Large intestine (tissue), 3 donors: Measurements from ENCODE around the gene SIRPG. TPM values are rescaled to one million over a fixed set of nuclear protein-coding genes. Genes with fewer than 3 reads are reported as not detected.

Experiments used
- DNase-seq, 2 donors: peaks; one replicate each; pipeline versions ENCODE4 v3.0.0 to v3.0.0-alpha.2; 2013
- H3K27ac ChIP-seq: one replicate; pipeline ENCODE4 v1.5.1; 2013; ENCODE audit warnings: low read length
- H3K27me3 ChIP-seq: 2 replicates; pipeline ENCODE4 v1.6.1; 2013; ENCODE audit warnings: low read length; ENCODE audit not compliant: control insufficient read depth, insufficient read depth
- H3K36me3 ChIP-seq: 2 replicates; pipeline ENCODE4 v1.6.1; 2013; ENCODE audit warnings: low read length; ENCODE audit not compliant: control insufficient read depth, insufficient read depth
- H3K4me1 ChIP-seq: one replicate; pipeline ENCODE4 v1.6.1; 2013; ENCODE audit warnings: low read length; ENCODE audit not compliant: control insufficient read depth, insufficient read depth
- H3K4me3 ChIP-seq: one replicate; pipeline ENCODE4 v1.5.1; 2013; ENCODE audit warnings: low read length
- H3K9me3 ChIP-seq: one replicate; pipeline ENCODE4 v1.6.1; 2013; ENCODE audit warnings: mild to moderate bottlenecking, low read depth, low read length, moderate library complexity; ENCODE audit not compliant: control insufficient read depth
- WGBS: methylation state at CpG from one replicate; pipeline ENCODE4 v1.1.5; 2013; ENCODE audit warnings: low lambda C conversion rate; ENCODE audit not compliant: insufficient coverage; 5-methylcytosine and 5-hydroxymethylcytosine counted together
- polyA plus RNA-seq: library from polyadenylated mRNA; unstranded; fragments of 120-200 nt; gene quantifications from one replicate; pipeline ENCODE4 v1.2.1, GENCODE V29; 2013

The SIRPG gene
- polyA plus RNA-seq, 1 donor: 0.94 TPM

- no peaks in the 10 kb centered on the region for H3K36me3 ChIP-seq
- H3K27ac ChIP-seq: no peak overlapping the region
- H3K4me1 ChIP-seq: no peaks in the 10 kb centered on the region
- no peak overlapping the region for H3K4me3 ChIP-seq
- no peaks in the 10 kb centered on the region for H3K9me3 ChIP-seq
- H3K27me3 ChIP-seq: no peaks in the 10 kb centered on the region
- no CpG with 5 or more reads among the region's 2 CpGs for WGBS
- no peak for DNase-seq
These were observed 20.4 kb downstream of the SIRPG start for GRCh38 chr20:1637226-1637625.

GRCh38 chr20:1636621-1637020 is 21.0 kb downstream of the SIRPG start:
- Histone ChIP-seq H3K9me3 (no peaks in the 10 kb centered on the region), H3K36me3 (no peaks in the 10 kb centered on the region), H3K4me3 (no peak overlapping the region), H3K27ac (no peak overlapping the region), H3K27me3 (no peaks in the 10 kb centered on the region), H3K4me1 (no peaks in the 10 kb centered on the region)
- no peak for DNase-seq
- WGBS: 100% methylated on average over 1 of the region's 2 CpGs

GRCh38 chr20:1635291-1635979 is 22.1 kb downstream of the SIRPG start:
- no CpG with 5 or more reads among the region's 10 CpGs for WGBS
- Histone ChIP-seq H3K36me3 (no peaks in the 10 kb centered on the region), H3K27me3 (no peaks in the 10 kb centered on the region), H3K27ac (no peak overlapping the region), H3K4me3 (no peak overlapping the region), H3K4me1 (no peaks in the 10 kb centered on the region), H3K9me3 (no peaks in the 10 kb centered on the region)
- DNase-seq: no peak

- DNase-seq: no peak
- Histone ChIP-seq H3K4me3 (no peak overlapping the region), H3K36me3 (no peaks in the 10 kb centered on the region), H3K27me3 (no peaks in the 10 kb centered on the region), H3K27ac (no peak overlapping the region), H3K4me1 (no peaks in the 10 kb centered on the region), H3K9me3 (no peaks in the 10 kb centered on the region)
- WGBS: no CpG with 5 or more reads among the region's 4 CpGs
These were observed 24.0 kb downstream of the SIRPG start for GRCh38 chr20:1633535-1633934.

- Histone ChIP-seq H3K9me3 (no peaks in the 10 kb centered on the region), H3K4me1 (no peaks in the 10 kb centered on the region), H3K36me3 (no peaks in the 10 kb centered on the region), H3K27me3 (peaks cover 2% of the 10 kb centered on the region), H3K4me3 (no peak overlapping the region), H3K27ac (no peak overlapping the region)
- DNase-seq: no peak
- no CpG with 5 or more reads among the region's 4 CpGs for WGBS
These were observed 25.4 kb downstream of the SIRPG start for GRCh38 chr20:1632178-1632577.

- no peak overlapping the region for H3K27ac ChIP-seq
These were observed 26.0 kb downstream of the SIRPG start for GRCh38 chr20:1631309-1632151.

GRCh38 chr20:1630186-1630585 is 27.4 kb downstream of the SIRPG start:
- Histone ChIP-seq H3K9me3 (no peaks in the 10 kb centered on the region), H3K27ac (no peak overlapping the region), H3K27me3 (peaks cover 2% of the 10 kb centered on the region), H3K4me3 (no peak overlapping the region), H3K4me1 (no peaks in the 10 kb centered on the region), H3K36me3 (no peaks in the 10 kb centered on the region)
- no CpG with 5 or more reads among the region's 5 CpGs for WGBS
- DNase-seq: no peak

More at GRCh38 chr20:1631309-1632151, 26.0 kb downstream of the SIRPG start:
- WGBS: no CpG with 5 or more reads among the region's 9 CpGs
- Histone ChIP-seq H3K4me3 (no peak overlapping the region), H3K27me3 (peaks cover 2% of the 10 kb centered on the region), H3K4me1 (no peaks in the 10 kb centered on the region), H3K9me3 (no peaks in the 10 kb centered on the region), H3K36me3 (no peaks in the 10 kb centered on the region)
- no peak for DNase-seq

GRCh38 chr20:1629321-1629720 is 28.3 kb downstream of the SIRPG start:
- no peak for DNase-seq
- no peak overlapping the region for H3K27ac ChIP-seq
- H3K27me3 ChIP-seq: peaks cover 2% of the 10 kb centered on the region
- no peak overlapping the region for H3K4me3 ChIP-seq
- no peaks in the 10 kb centered on the region for H3K36me3 ChIP-seq
- no peaks in the 10 kb centered on the region for H3K4me1 ChIP-seq
- WGBS: no CpG with 5 or more reads among the region's 5 CpGs
- H3K9me3 ChIP-seq: no peaks in the 10 kb centered on the region

GRCh38 chr20:1628621-1629020 is 29.0 kb downstream of the SIRPG start:
- DNase-seq: no peak
- WGBS: no CpG with 5 or more reads among the region's 5 CpGs
- Histone ChIP-seq H3K9me3 (no peaks in the 10 kb centered on the region), H3K27ac (no peak overlapping the region), H3K4me1 (no peaks in the 10 kb centered on the region), H3K27me3 (peaks cover 2% of the 10 kb centered on the region), H3K4me3 (no peak overlapping the region), H3K36me3 (no peaks in the 10 kb centered on the region)

- no CpG with 5 or more reads among the region's 2 CpGs for WGBS
- DNase-seq: no peak
- Histone ChIP-seq H3K27me3 (peaks cover 2% of the 10 kb centered on the region), H3K36me3 (no peaks in the 10 kb centered on the region), H3K4me1 (no peaks in the 10 kb centered on the region), H3K9me3 (no peaks in the 10 kb centered on the region), H3K27ac (no peak overlapping the region), H3K4me3 (no peak overlapping the region)
These were observed 30.4 kb downstream of the SIRPG start for GRCh38 chr20:1627200-1627550.
